ENCODE results near the gene EIF4B. TPM values are rescaled to one million over a fixed set of nuclear protein-coding genes. Genes with fewer than 3 reads are reported as not detected.

The EIF4B gene
- total and polyA plus RNA-seq, 9 of the 15 experiments (the other 6 are each of a cell fraction or from before 2014, with no cell fraction given): 138 to 669 (median 552) TPM

DNA sequence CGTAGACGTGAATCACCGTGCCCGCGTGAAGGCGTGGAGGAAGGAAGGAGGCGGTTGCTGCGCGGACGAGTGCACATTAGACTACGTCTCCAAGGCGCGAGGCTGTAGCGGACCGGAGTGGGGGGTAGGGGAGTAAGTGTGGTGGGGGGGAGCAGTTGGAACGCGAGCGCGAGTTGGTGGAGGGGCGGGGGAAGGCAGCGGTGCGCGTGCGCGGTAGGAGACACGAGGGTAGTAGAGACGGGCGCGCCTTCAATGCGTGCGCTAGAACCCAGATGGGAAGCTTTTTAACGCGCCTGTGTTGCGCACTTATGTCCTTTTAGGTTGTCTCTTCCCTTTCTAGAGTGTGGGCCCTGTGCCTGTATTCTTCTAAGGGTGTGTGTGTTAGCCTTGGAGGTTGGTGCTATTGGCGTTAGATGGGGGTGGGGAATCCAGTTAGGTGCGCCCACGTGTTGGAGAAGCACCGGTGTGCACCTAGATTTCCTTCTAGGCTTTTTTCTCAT, 604 bp downstream of the EIF4B start (continued):
- no peak for TF ChIP-seq CBX8 (IDR thresholded peaks at IDR 0.05; ENCODE audit: borderline replicate concordance, extremely low read depth, low read depth, low read length, poor library complexity, severe bottlenecking)
- no peak for TF ChIP-seq XRCC3 (IDR thresholded peaks at IDR 0.05)
- TF ChIP-seq SREBF2 (CRISPR knock-in tag; IDR thresholded peaks at IDR 0.05): no peak
- TF ChIP-seq ZBTB8A (IDR thresholded peaks at IDR 0.05; ENCODE audit: partially characterized antibody): no peak
- TF ChIP-seq ZNF507 (tag; conservative IDR thresholded peaks at IDR 0.05): no peak
- TF ChIP-seq, protein P1, sequence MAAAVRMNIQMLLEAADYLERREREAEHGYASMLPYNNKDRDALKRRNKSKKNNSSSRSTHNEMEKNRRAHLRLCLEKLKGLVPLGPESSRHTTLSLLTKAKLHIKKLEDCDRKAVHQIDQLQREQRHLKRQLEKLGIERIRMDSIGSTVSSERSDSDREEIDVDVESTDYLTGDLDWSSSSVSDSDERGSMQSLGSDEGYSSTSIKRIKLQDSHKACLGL (CRISPR knock-in tag; IDR thresholded peaks at IDR 0.05; ENCODE audit: borderline replicate concordance, poor library complexity, severe bottlenecking): peak; percentile 33
- no peak for TF ChIP-seq BCOR (IDR thresholded peaks at IDR 0.05)
- TF ChIP-seq HIVEP1 (CRISPR knock-in tag; IDR thresholded peaks at IDR 0.05): no peak
- TF ChIP-seq ZNF354B (CRISPR knock-in tag; IDR thresholded peaks at IDR 0.05): no peak

DNA sequence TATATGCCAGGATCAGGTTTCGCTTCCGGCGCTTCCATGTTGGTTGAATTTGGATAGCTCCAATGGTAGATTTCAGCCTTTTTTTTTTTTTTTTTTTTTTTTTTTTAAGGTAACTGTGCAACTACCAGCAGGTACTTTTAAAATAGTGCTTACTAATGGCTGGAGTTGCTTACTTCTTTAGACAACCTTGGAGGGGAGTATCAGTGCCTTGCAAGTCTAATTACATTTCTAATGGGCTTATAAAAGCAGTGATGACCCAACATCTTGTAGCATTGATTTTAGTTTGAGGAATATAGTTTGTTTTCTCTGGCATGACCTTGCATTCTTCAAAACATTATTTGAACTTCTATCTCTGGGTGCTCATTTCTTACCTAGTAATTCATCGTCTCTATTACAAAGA, 1.1 kb downstream of the EIF4B start:
- peaks cover 11 to 32% of the 10 kb centered on the region in 2 experiments; a peak in 3 of 5 replicates for H3K4me1 ChIP-seq (replicated peaks in 1 of 2; ENCODE audit: control insufficient read depth in 2 of 2, insufficient read depth in 2 of 2, low read length in 2 of 2)
- H4K20me1 ChIP-seq (replicated peaks; ENCODE audit: control insufficient read depth, insufficient read depth, low read length): peaks cover 37% of the 10 kb centered on the region; the same call in 1 of the 2 replicates
- ATAC-seq (no peak), DNase-seq (ENCODE audit: extremely low read depth in 1 of 4, low spot score in 3 of 4) (no peak), FAIRE-seq (no peak)
- WGBS (ENCODE audit: insufficient coverage, low coverage, missing lambda C conversion rate): 0% methylated on average over 3 of the region's 4 CpGs
- H3K9ac ChIP-seq (ENCODE audit: insufficient read depth in 1 of 2, low read depth in 2 of 2, low read length in 2 of 2): peak overlapping the region; percentile 96 to 98
- H3K79me2 ChIP-seq (ENCODE audit: control insufficient read depth, insufficient read depth, low read length): peaks cover 75% of the 10 kb centered on the region
- H3K4me3 ChIP-seq: peak overlapping the region; percentile 76
- intact Hi-C loops (cut with micrococcal nuclease) (loop anchor here (2.0 to 5.0 kb wide), 2 partner anchors 40 to 57 kb away; no protein-coding TSS in a partner anchor), in situ Hi-C loops (cut with MboI) (no loop called here)
- CTCF ChIA-PET (ENCODE audit: low intra/inter-chr PET ratio): interaction anchor here (0.6 to 1.5 kb wide), 2 partner anchors 40 to 122 kb away, joined by 3 to 5 read pairs; no protein-coding TSS in a partner anchor
- POLR2A ChIA-PET: interaction anchor here (0.7 to 2.6 kb wide), 6 partner anchors 11 to 238 kb away, joined by 3 to 16 read pairs (median 4); no protein-coding TSS in a partner anchor
- H2AFZ ChIP-seq (ENCODE audit: low read depth, low read length): no peak overlapping the region
- H3K27ac ChIP-seq (ENCODE audit: extremely low read depth, low read depth, low read length): peak overlapping the region; percentile 97
- no peaks in the 10 kb centered on the region for H3K27me3 ChIP-seq (ENCODE audit: control insufficient read depth in 2 of 2, insufficient read depth in 2 of 2, low read length in 2 of 2)
- H3K9me3 ChIP-seq (replicated peaks; ENCODE audit: control insufficient read depth, insufficient read depth, low read depth, low read length): no peaks in the 10 kb centered on the region
- no TSS peak for BruUV-seq (replicated peaks)
- no peak for TF ChIP-seq CC2D1A (IDR thresholded peaks at IDR 0.05)
- no peak for TF ChIP-seq ASH1L (IDR thresholded peaks at IDR 0.05; ENCODE audit: borderline replicate concordance, low read depth, partially characterized antibody)
- no peak for TF ChIP-seq DACH1 (IDR thresholded peaks at IDR 0.05; ENCODE audit: partially characterized antibody)
- no peak for TF ChIP-seq SMAD3 (CRISPR knock-in tag; conservative IDR thresholded peaks at IDR 0.05)
- no peak for TF ChIP-seq MAZ (CRISPR knock-in tag; conservative IDR thresholded peaks at IDR 0.05 in 1 of 2, IDR thresholded peaks at IDR 0.05 in 1 of 2)
- TF ChIP-seq HNRNPLL (IDR thresholded peaks at IDR 0.05; ENCODE audit: low read depth, low read length, poor library complexity, severe bottlenecking): no peak
- TF ChIP-seq ZNF134 (CRISPR knock-in tag; conservative IDR thresholded peaks at IDR 0.05): no peak
- no peak for TF ChIP-seq ZFP30 (CRISPR knock-in tag; IDR thresholded peaks at IDR 0.05; ENCODE audit: borderline replicate concordance)
- TF ChIP-seq HCFC1 (IDR thresholded peaks at IDR 0.05; ENCODE audit: low read depth, low read length): no peak
- peak overlapping the region; percentile 96 for H3K4me2 ChIP-seq (ENCODE audit: insufficient read depth, low read length)
- peaks cover 50% of the 10 kb centered on the region for H3K36me3 ChIP-seq (ENCODE audit: control insufficient read depth, insufficient read depth, low read length)
- H3K9me1 ChIP-seq (ENCODE audit: control insufficient read depth, insufficient read depth, low read length): no peaks in the 10 kb centered on the region
